Endothelial cell of umbilical vein (primary cell): ENCODE measurements around the gene KCNS3. TPM values are rescaled to one million over a fixed set of nuclear protein-coding genes. Genes with fewer than 3 reads are reported as not detected.

Experiments
- BruUV-seq: library from RNA; stranded (reverse); fragments of 400-500 nt; replicated peaks from 2 replicates; lab custom pipeline; 2021; lab: Mats Ljungman, UMichigan
- CTCF ChIA-PET: fragments of 300-600, 350-600 bp; sonication (Branson Sonifier 250); formaldehyde crosslinking; loops from one replicate; lab custom pipeline; 2021; ENCODE audit warnings: antibody characterized with exemption, inconsistent platforms; lab: Charles Lee
- POLR2A ChIA-PET: fragments of 300-600, 350-600 bp; sonication (Branson Sonifier 250); formaldehyde crosslinking; loops from one replicate; lab custom pipeline; 2021; ENCODE audit warnings: antibody characterized with exemption, inconsistent platforms; lab: Charles Lee
- DNase-seq: peaks from one replicate; pipeline ENCODE4 v3.0.0-alpha.2; 2011; ENCODE audit warnings: low read depth, low spot score
- FAIRE-seq: peaks from 2 replicates; lab custom pipeline; 2011; peaks lifted over from hg19 to GRCh38; lab: Jason Lieb, UNC
- H2AFZ ChIP-seq: 2 replicates; pipeline ENCODE4 v1.6.0; 2012; ENCODE audit warnings: low read depth, low read length, control low read depth, inconsistent platforms
- H3K27ac ChIP-seq: 2 replicates; pipeline ENCODE4 v1.5.1; 2011; ENCODE audit warnings: low read depth, mild to moderate bottlenecking, control low read depth, low read length, moderate library complexity; ENCODE audit not compliant: insufficient read depth
- H3K27me3 ChIP-seq, 2 experiments: 2 replicates each; pipeline versions ENCODE4 v1.6.0 to v1.6.1; 2011; ENCODE audit warnings: low read length in 2 of 2, mixed read lengths in 1 of 2; ENCODE audit not compliant: control insufficient read depth in 2 of 2, insufficient read depth in 2 of 2
- H3K36me3 ChIP-seq, 2 experiments: 2 replicates in 1 of 2; 3 replicates in 1 of 2; pipeline ENCODE4 v1.5.1; 2011; ENCODE audit warnings: low read length in 2 of 2, mild to moderate bottlenecking in 1 of 2, moderate library complexity in 1 of 2; ENCODE audit not compliant: control insufficient read depth in 2 of 2, insufficient read depth in 2 of 2; ENCODE audit errors: extremely low read depth in 1 of 2
- H3K4me1 ChIP-seq: 3 replicates; pipeline ENCODE4 v1.5.1; 2011; ENCODE audit warnings: mild to moderate bottlenecking, low read length; ENCODE audit not compliant: control insufficient read depth, insufficient read depth; ENCODE audit errors: extremely low read depth
- H3K4me2 ChIP-seq: 2 replicates; pipeline ENCODE4 v1.6.1; 2011; ENCODE audit warnings: low read length, control low read depth, mixed read lengths; ENCODE audit not compliant: insufficient read depth
- H3K4me3 ChIP-seq, 3 experiments: fragments of 200-600 bp in 1 of 3; sonication (generic), shearing (Covaris generic) in 1 of 3; replicated peaks in 1 of 3; 2 replicates each; pipeline ENCODE4 v1.5.1; 2011 to 2016; ENCODE audit warnings: control low read depth in 3 of 3, low read length in 3 of 3, mild to moderate bottlenecking in 2 of 3, inconsistent platforms in 1 of 3, low read depth in 1 of 3, moderate library complexity in 1 of 3; ENCODE audit not compliant: insufficient read depth in 1 of 3
- H3K79me2 ChIP-seq: 2 replicates; pipeline ENCODE4 v1.6.0; 2012; ENCODE audit warnings: low read length, inconsistent platforms; ENCODE audit not compliant: control insufficient read depth, insufficient read depth
- H3K9ac ChIP-seq: replicated peaks from 2 replicates; pipeline ENCODE3; 2011; ENCODE audit warnings: low read length, control low read depth; ENCODE audit not compliant: insufficient read depth; ENCODE audit errors: extremely low read depth
- H3K9me1 ChIP-seq: replicated peaks from 3 replicates; pipeline ENCODE4 v1.6.0; 2011; ENCODE audit warnings: mild to moderate bottlenecking, low read length; ENCODE audit not compliant: control insufficient read depth, insufficient read depth; ENCODE audit errors: extremely low read depth
- H3K9me3 ChIP-seq: replicated peaks from 2 replicates; pipeline ENCODE4 v1.5.1; 2012; ENCODE audit warnings: low read length, inconsistent platforms; ENCODE audit not compliant: control insufficient read depth, insufficient read depth
- H4K20me1 ChIP-seq: replicated peaks from 2 replicates; pipeline ENCODE3; 2011; ENCODE audit warnings: mild to moderate bottlenecking, low read length; ENCODE audit not compliant: control insufficient read depth, insufficient read depth; ENCODE audit errors: extremely low read depth
- CTCF ChIP-seq, 2 donors: IDR thresholded peaks; 1 replicate in 1 of 2; 2 replicates in 1 of 2; pipeline ENCODE4 v1.5.1; 2011; ENCODE audit warnings: low read length in 2 of 2, mild to moderate bottlenecking in 2 of 2, moderate library complexity in 2 of 2, control low read depth in 1 of 2, inconsistent platforms in 1 of 2, low read depth in 1 of 2; ENCODE audit not compliant: insufficient read depth in 1 of 2; ENCODE audit errors: extremely low read depth in 1 of 2
- EZH2 ChIP-seq: IDR thresholded peaks from 2 replicates; pipeline ENCODE4 v1.6.1; 2012; ENCODE audit warnings: borderline replicate concordance, low read depth, mild to moderate bottlenecking, moderate library complexity, low read length, inconsistent platforms; ENCODE audit not compliant: severe bottlenecking
- FOS ChIP-seq: IDR thresholded peaks from 2 replicates; pipeline ENCODE4 v1.6.1; 2011; ENCODE audit warnings: mild to moderate bottlenecking, low read length, moderate library complexity, borderline replicate concordance; ENCODE audit not compliant: insufficient read depth
- GATA2 ChIP-seq: IDR thresholded peaks from 2 replicates; pipeline ENCODE4 v1.7.0; 2011; ENCODE audit warnings: low read depth, mild to moderate bottlenecking, moderate library complexity, mixed read lengths, low read length; ENCODE audit not compliant: insufficient read length, insufficient read depth
- JUN ChIP-seq: IDR thresholded peaks from 2 replicates; pipeline ENCODE4 v1.6.1; 2011; ENCODE audit warnings: borderline replicate concordance, low read depth; ENCODE audit not compliant: insufficient read length, insufficient read depth
- MYC ChIP-seq: IDR thresholded peaks from one replicate; pipeline ENCODE4 v1.6.1; 2011; ENCODE audit warnings: mild to moderate bottlenecking, low read depth, low read length
- POLR2A ChIP-seq: IDR thresholded peaks from 2 replicates; pipeline ENCODE4 v1.6.1; 2012; ENCODE audit warnings: low read depth, mild to moderate bottlenecking, control low read depth, low read length
- POLR2AphosphoS5 ChIP-seq: IDR thresholded peaks from 2 replicates; pipeline ENCODE4 v1.6.1; 2012; ENCODE audit warnings: low read depth, mild to moderate bottlenecking, control low read depth, low read length, moderate library complexity; ENCODE audit not compliant: insufficient read depth
- dilution Hi-C: fragments of 300-500 bp; cut with MboI; formaldehyde crosslinking; loops from one replicate; pipeline ENCODE4 v1.15.0; 2019; ENCODE audit warnings: low sequenced_read_pairs; ENCODE audit not compliant: extremely low pct_ligation_motif_present
- intact Hi-C: fragments of 100-400 bp; cut with micrococcal nuclease; formaldehyde crosslinking; loops from one replicate; pipeline ENCODE4 v1.10.0; 2022
- polyA plus RNA-seq, 4 experiments: library from polyadenylated mRNA; depleted of rRNA in 3 of 4; stranded (reverse) in 3 of 4; unstranded in 1 of 4; fragments of >200 nt; gene quantifications; 2 replicates each; pipeline versions ENCODE4 v1.2.1 to v1.2.3, GENCODE V29; 2011 to 2012; ENCODE audit warnings: missing spikeins in 1 of 4
- total RNA-seq: library from RNA; stranded (reverse); gene quantifications from 2 replicates; pipeline ENCODE4 v1.2.3, GENCODE V29; 2021
- TF ChIP-seq, protein P1 (sequence below): IDR thresholded peaks from 2 replicates; pipeline ENCODE4 v1.6.1; 2011; ENCODE audit not compliant: insufficient read depth, insufficient read length

KCNS3 gene
- total and polyA plus RNA-seq, 2 donors (not counting 3 experiments of a cell fraction or from before 2014, with no cell fraction given), result 0.75 to 2.4 TPM

DNA sequence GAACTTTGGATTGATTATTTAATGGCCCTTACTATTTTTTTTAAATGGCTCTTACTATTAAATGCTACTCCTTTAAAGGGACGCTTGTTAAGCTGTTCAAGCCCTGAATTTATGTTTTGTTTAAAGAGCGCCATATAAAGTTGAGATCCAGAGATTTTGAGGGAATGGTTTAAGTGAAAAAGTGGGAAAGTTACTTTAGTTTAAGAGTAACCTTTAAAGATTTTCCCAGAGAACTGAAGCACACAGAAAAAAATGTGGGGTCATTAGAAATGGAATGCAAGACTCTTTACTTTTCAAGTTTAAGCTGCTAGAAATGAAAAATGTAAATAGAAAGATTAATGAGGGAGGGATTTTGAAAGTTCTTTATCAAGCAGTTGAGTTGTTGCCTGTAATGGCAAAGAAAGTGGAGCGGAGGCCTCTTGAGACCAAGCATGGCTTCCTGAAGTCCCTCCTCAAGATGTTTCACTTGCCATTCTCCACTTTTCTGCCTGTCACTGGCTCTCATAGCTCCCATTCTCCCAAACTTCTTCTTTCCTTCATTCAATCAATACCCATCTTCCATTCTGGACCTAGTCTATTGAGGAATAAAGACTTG lies 93.2 kb downstream of the KCNS3 start:
- CTCF ChIA-PET, result no interaction called here
- H3K4me2 ChIP-seq, result no peak overlapping the region
- FAIRE-seq, result no peak
- H3K4me1 ChIP-seq, result no peaks in the 10 kb centered on the region
- TF ChIP-seq POLR2A (no peak), EZH2 (no peak), CTCF (IDR thresholded peaks at IDR 0.05; ENCODE audit: extremely low read depth in 1 of 2, insufficient read depth in 1 of 2, low read depth in 1 of 2, low read length in 2 of 2) (no peak), GATA2 (no peak), FOS (no peak), JUN (no peak), MYC (no peak), POLR2AphosphoS5 (no peak)
- TF ChIP-seq, protein P1, sequence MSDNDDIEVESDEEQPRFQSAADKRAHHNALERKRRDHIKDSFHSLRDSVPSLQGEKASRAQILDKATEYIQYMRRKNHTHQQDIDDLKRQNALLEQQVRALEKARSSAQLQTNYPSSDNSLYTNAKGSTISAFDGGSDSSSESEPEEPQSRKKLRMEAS, result no peak
- no peaks in the 10 kb centered on the region for H3K27me3 ChIP-seq
- no peaks in the 10 kb centered on the region for H3K9me1 ChIP-seq
- DNase-seq, result no peak
- no peaks in the 10 kb centered on the region for H3K79me2 ChIP-seq
- no peak overlapping the region for H3K27ac ChIP-seq
- intact Hi-C loops, result no loop called here
- POLR2A ChIA-PET, result no interaction called here
- H2AFZ ChIP-seq, result no peak overlapping the region
- no peak overlapping the region for H3K4me3 ChIP-seq
- no peaks in the 10 kb centered on the region for H3K36me3 ChIP-seq
- no peaks in the 10 kb centered on the region for H4K20me1 ChIP-seq
- no peak overlapping the region for H3K9ac ChIP-seq
- dilution Hi-C loops, result no loop called here
- no TSS peak for BruUV-seq
- H3K9me3 ChIP-seq, result no peaks in the 10 kb centered on the region
